ENCODE results near the gene SLC44A1. TPM values are rescaled to one million over a fixed set of nuclear protein-coding genes. Genes with fewer than 3 reads are reported as not detected.

Gene SLC44A1
- total RNA-seq, 8 experiments from 2014 or later, result 7.3 to 166 (median 24.9) TPM

DNA sequence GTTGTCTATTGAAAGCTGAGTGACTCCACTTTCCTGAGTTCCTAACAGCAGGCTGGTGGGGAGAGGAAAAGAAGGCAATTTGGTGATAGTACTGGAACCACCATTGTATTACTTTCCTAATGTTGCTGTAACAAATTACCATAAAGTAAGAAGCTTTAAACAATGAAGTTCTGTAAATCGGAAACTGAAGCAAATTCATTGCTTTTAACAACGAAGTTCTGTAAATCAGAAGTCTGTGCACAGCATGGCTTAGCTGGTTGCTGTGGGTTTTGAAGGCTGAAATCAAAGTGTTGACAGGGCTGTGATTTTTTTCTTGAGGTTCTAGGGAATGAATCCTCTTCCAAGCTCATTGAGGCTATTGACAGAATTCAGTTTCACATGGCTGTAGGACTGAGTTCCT lies 72.3 kb downstream of the SLC44A1 start:
- no peak for ATAC-seq (replicated peaks in 6 of 8)
- 71 to 100% (median 94%) methylated on average over 1 to 2 of the region's 2 CpGs; no CpG with 5 or more reads in 4 of the 10 experiments for WGBS, 10 experiments
- Histone ChIP-seq H3K4me1 (replicated peaks in 1 of 2) (no peaks in the 10 kb centered on the region), H3K27ac (no peak overlapping the region), H3K4me3 (no peak overlapping the region)
- in situ Hi-C loops (cut with MboI; ENCODE audit: low pct_unique_long_range_greater_than_20kb in 2 of 9, low sequenced_read_pairs in 9 of 9, unreplicated experiment in 9 of 9), result no loop called here

DNA sequence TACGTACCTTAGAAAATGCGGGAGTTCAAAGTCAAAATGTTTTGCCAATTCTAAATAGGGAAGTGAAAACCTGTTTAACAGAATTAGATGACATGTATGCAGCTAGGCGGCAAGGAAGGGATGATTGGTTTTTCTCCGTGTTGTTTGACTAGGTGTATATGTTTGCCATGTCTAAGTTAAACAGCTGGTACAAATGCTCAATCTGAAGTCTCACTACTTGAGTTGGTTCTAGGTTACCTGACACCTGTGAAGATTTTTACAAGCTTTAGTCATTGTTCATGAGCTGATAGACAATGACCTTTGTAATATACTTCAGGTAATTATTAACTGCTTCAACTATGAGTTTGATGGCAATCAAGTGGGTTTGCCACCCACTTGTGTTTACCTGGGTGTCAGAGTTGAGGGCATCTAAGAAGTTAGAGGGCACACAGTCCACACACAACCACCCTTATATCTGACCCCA lies 74.3 kb downstream of the SLC44A1 start:
- H3K4me3 ChIP-seq, result no peak overlapping the region
- no peak for ATAC-seq (replicated peaks in 6 of 8)
- H3K4me1 ChIP-seq (replicated peaks in 1 of 2), result no peaks in the 10 kb centered on the region
- WGBS, 10 experiments, result 78 to 100% (median 98%) methylated on average over 1 to 4 of the region's 4 CpGs
- H3K27ac ChIP-seq, result no peak overlapping the region
- in situ Hi-C loops (cut with MboI; ENCODE audit: low pct_unique_long_range_greater_than_20kb in 2 of 9, low sequenced_read_pairs in 9 of 9, unreplicated experiment in 9 of 9), result no loop called here

DNA sequence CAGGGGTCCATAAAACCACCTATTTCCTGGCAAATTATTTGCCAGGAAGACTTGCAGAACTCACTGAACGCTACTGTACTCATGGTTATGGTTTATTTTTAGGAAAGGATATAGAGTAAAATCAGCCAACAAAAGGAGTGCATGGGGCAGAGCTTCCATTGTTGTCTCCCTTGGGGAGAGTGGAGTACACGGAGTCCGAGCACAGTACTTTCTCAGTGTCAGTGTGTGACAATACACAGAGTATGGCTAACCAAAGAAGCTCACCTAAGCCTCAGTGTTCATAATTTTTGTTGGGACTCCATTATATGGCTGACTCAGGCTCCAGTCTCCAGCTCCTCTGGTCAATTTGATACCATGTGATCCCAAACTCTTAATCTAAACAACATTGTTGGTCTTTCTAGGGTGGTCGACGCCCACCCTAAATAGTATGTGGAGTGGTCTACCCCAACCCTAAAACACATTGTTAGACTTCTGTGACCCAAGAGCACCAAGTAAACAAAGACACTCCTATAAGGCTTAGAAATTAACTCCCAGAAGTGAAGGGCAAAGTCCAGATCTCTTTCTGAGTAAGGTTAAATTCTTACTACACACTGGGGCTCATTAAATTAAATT lies 74.9 kb downstream of the SLC44A1 start:
- no peak overlapping the region for H3K27ac ChIP-seq
- ATAC-seq (replicated peaks in 6 of 8), result no peak
- 82 to 100% (median 95%) methylated on average over 1 to 5 of the region's 5 CpGs; no CpG with 5 or more reads in 3 of the 10 experiments for WGBS, 10 experiments
- in situ Hi-C loops (cut with MboI; ENCODE audit: low pct_unique_long_range_greater_than_20kb in 2 of 9, low sequenced_read_pairs in 9 of 9, unreplicated experiment in 9 of 9), result no loop called here
- H3K4me1 ChIP-seq (replicated peaks in 1 of 2), result no peaks in the 10 kb centered on the region
- no peak overlapping the region for H3K4me3 ChIP-seq

DNA sequence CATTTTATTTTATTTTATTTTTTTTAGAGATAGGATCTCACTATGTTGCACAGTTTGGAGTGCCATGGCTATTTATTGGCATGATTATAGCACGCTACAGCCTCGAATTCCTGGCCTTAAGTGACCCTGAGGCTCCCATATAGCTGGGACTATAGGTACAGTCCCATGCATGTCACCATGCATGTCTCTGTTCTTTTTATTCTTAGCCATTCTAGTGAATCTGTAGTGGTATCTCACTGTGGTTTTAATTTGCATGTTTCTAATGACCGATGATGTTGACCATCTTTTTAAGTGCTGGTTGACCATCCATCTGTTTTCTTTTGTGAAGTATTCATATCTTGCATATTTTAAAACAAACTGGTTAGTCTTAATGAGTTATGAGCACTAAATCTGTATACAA lies 76.1 kb downstream of the SLC44A1 start:
- no peak for ATAC-seq (replicated peaks in 6 of 8)
- in situ Hi-C loops (cut with MboI; ENCODE audit: low pct_unique_long_range_greater_than_20kb in 2 of 9, low sequenced_read_pairs in 9 of 9, unreplicated experiment in 9 of 9), result no loop called here
- Histone ChIP-seq H3K27ac (no peak overlapping the region), H3K4me1 (replicated peaks in 1 of 2) (no peaks in the 10 kb centered on the region), H3K4me3 (no peak overlapping the region)
- 83 to 100% (median 92%) methylated on average over 1 to 3 of the region's 3 CpGs for WGBS, 10 experiments

DNA sequence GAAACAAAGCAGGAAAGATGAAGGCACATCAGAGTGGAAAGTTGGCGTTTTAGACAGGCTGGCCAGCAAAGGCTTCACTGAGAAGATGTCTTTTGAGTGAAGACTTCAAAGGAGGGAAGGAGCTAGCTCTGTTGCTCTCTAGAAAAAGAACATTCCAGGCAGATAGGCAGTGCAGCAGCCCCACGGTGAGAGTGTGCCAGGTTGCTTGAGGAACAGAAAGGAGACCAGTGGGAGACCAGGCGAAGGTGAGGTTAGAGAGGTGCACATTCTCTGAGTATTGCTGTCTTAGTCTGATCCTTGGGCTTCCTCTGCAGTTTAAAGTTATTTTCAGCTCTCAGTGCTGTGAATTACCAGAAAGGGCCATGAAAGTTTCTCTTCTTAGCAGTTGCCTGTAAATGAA lies 83.8 kb downstream of the SLC44A1 start:
- WGBS, 10 experiments, result 86 to 100% (median 93%) methylated on average over 1 to 3 of the region's 3 CpGs; no CpG with 5 or more reads in 2 of the 10 experiments
- in situ Hi-C loops (cut with MboI; ENCODE audit: low pct_unique_long_range_greater_than_20kb in 2 of 9, low sequenced_read_pairs in 9 of 9, unreplicated experiment in 9 of 9), result no loop called here
- no peak overlapping the region for H3K4me3 ChIP-seq
- H3K27ac ChIP-seq, result no peak overlapping the region
- H3K4me1 ChIP-seq (replicated peaks in 1 of 2), result peaks cover 0 to 10% of the 10 kb centered on the region in 2 donors
- no peak for ATAC-seq (replicated peaks in 6 of 8)

DNA sequence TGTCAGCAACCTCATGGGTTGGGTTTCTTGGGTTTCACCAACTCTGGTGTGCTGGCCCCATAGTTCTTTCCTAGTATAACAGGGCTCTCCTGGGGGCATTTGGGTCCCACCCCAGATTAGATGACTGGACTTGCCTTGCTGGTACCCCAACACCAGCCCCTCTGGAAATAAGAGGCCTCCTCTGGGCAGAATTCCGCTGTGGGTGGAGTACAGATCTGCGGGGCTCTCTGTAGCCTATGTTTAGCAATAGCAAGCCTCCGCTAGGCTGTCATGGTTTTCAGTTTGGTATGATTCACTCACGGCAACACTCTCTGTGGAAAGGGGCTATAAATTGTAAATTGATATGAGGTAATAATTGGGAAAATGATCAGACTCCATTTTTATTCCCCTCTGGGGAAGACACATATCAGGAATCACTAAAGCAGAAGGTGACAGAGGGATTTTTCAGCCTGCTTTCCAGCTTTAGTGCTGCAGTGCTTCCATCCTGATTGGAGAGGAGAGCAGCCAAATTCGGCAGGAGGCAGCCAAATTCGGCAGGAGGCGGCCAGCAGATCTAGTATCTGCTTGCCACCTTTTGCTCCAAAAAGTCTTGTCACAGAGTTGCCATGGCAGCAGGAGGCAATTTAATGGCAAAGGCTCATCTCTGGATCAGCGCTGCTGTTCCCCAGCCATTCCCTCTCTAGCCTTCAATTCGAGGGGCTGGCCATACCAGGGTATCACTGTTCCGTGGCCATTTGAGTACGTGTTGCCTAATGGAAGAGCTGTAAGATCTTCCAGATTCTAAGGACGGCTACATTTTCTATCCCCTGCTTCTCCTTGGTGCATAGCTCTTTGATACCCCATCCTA lies 84.6 kb downstream of the SLC44A1 start:
- peaks cover 0 to 10% of the 10 kb centered on the region in 2 donors for H3K4me1 ChIP-seq (replicated peaks in 1 of 2)
- no peak overlapping the region for H3K27ac ChIP-seq
- WGBS, 10 experiments, result 59 to 100% (median 90%) methylated on average over 1 to 10 of the region's 12 CpGs; no CpG with 5 or more reads in 1 of the 10 experiments
- peak in 7 of 8 experiments; percentile 11 to 94 (median 62) for ATAC-seq (replicated peaks in 6 of 8)
- no peak overlapping the region for H3K4me3 ChIP-seq
- in situ Hi-C loops (cut with MboI; ENCODE audit: low pct_unique_long_range_greater_than_20kb in 2 of 9, low sequenced_read_pairs in 9 of 9, unreplicated experiment in 9 of 9), result no loop called here

DNA sequence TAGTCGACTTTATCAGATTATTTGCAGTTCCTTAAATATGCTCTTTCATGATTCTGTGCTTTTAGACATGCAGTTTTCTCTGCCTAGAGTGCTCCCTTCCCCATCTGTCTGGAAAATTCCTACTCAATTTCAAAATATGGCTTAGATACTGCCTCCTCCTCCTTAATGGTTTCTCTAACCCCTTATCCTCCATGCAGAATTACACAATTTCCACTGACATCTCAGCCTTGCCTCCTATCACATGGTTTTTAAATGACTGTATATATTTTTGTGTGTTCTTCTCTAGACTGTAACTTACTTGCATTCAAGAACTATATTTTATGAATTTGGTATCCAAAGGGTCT lies 85.2 kb downstream of the SLC44A1 start:
- in situ Hi-C loops (cut with MboI; ENCODE audit: low pct_unique_long_range_greater_than_20kb in 2 of 9, low sequenced_read_pairs in 9 of 9, unreplicated experiment in 9 of 9), result no loop called here
- peaks cover 0 to 10% of the 10 kb centered on the region in 2 donors for H3K4me1 ChIP-seq (replicated peaks in 1 of 2)
- 57 to 100% (median 83%) methylated on average over 1 of the region's 1 CpG; no CpG with 5 or more reads in 3 of the 10 experiments for WGBS, 10 experiments
- no peak for ATAC-seq (replicated peaks in 6 of 8)
- no peak overlapping the region for H3K27ac ChIP-seq
- H3K4me3 ChIP-seq, result no peak overlapping the region

DNA sequence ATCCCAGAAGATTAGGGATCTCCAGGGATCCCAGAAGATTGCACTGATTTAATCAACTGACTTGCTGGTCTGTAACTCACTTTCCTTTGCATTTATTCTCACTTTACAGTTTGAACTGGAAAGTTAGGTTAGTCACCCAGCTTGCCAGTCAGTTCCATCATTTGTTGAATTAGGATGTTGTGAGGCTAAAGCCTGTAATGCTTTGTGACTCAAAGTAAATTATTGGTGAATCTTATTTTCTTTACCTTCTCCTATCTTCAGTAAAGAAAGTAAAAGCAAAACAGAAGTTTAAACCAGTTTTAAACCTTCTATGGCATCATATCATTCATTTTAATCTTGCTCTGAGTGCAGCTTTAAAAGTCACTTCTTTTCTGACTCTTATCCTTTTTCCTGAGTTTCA lies 85.8 kb downstream of the SLC44A1 start:
- in situ Hi-C loops (cut with MboI; ENCODE audit: low pct_unique_long_range_greater_than_20kb in 2 of 9, low sequenced_read_pairs in 9 of 9, unreplicated experiment in 9 of 9), result no loop called here
- peaks cover 0 to 10% of the 10 kb centered on the region in 2 donors for H3K4me1 ChIP-seq (replicated peaks in 1 of 2)
- peak in 1 of 8 experiments; percentile 2 for ATAC-seq (replicated peaks in 6 of 8)
- no peak overlapping the region for H3K27ac ChIP-seq
- H3K4me3 ChIP-seq, result no peak overlapping the region

DNA sequence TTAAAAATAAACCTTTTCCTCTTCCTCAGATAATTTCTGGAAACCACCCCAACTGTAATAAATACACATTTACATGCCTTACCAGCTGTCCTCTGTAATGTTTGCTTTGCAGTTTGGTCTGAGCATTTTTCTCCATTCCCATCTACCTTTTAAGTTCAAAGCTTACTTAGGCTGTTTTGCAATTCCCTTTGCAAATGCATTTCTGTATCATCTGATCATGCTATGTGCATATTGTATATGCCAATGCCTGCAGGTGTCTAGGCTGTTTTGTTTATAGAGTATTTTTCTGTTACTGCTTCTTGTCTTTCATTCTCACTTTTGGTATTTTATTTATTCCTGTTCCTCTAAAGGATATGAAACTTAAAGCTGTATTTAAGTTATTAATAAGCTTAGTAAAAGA lies 86.3 kb downstream of the SLC44A1 start:
- Histone ChIP-seq H3K4me1 (replicated peaks in 1 of 2) (peaks cover 0 to 10% of the 10 kb centered on the region in 2 donors), H3K27ac (no peak overlapping the region), H3K4me3 (no peak overlapping the region)
- in situ Hi-C loops (cut with MboI; ENCODE audit: low pct_unique_long_range_greater_than_20kb in 2 of 9, low sequenced_read_pairs in 9 of 9, unreplicated experiment in 9 of 9), result no loop called here
- ATAC-seq (replicated peaks in 6 of 8), result peak in 4 of 8 experiments; percentile 37 to 90 (median 56)

DNA sequence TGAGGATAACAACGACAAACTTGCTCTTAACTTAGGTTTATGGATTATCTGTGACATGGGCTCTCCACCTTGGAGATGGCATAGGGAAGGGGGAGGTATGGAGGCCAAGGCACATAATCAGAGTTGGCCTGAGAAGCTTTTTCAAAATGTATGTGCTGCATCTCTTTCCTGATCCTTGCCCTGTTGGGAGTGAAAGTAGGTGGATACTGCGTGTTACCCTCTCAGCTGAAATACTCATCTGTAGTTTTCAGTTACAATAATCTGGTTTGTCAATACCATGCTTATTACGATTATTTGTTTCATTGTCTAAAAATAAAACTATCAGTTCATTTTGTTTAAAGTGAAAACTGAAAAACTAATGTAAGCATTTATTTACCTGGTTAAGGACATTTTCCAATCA lies 86.7 kb downstream of the SLC44A1 start:
- WGBS, 10 experiments, result 33 to 100% (median 93%) methylated on average over 1 to 3 of the region's 3 CpGs; no CpG with 5 or more reads in 1 of the 10 experiments
- H3K4me3 ChIP-seq, result no peak overlapping the region
- H3K27ac ChIP-seq, result no peak overlapping the region
- peaks cover 0 to 10% of the 10 kb centered on the region in 2 donors for H3K4me1 ChIP-seq (replicated peaks in 1 of 2)
- in situ Hi-C loops (cut with MboI; ENCODE audit: low pct_unique_long_range_greater_than_20kb in 2 of 9, low sequenced_read_pairs in 9 of 9, unreplicated experiment in 9 of 9), result no loop called here
- peak in 2 of 8 experiments; percentile 7 to 50 for ATAC-seq (replicated peaks in 6 of 8)

DNA sequence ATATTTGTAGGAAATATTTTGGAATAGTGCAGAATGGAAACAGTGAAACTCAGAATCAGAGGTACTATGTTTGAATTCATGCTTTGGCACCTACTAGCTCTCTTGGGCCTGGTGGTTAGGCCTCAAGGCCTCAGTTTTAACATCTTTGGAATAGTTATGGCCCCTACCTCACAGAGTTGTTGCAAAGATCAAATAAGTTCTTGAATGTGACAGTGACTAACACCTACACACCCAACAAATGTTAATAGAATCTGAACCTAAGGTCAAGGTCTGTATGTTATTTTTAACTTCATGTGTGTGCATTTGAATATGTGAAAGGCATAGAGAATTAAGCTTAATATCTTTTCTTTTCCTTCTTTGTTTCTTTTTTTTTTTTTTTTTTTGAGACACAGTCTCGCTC lies 87.3 kb downstream of the SLC44A1 start:
- peaks cover 0 to 10% of the 10 kb centered on the region in 2 donors for H3K4me1 ChIP-seq (replicated peaks in 1 of 2)

DNA sequence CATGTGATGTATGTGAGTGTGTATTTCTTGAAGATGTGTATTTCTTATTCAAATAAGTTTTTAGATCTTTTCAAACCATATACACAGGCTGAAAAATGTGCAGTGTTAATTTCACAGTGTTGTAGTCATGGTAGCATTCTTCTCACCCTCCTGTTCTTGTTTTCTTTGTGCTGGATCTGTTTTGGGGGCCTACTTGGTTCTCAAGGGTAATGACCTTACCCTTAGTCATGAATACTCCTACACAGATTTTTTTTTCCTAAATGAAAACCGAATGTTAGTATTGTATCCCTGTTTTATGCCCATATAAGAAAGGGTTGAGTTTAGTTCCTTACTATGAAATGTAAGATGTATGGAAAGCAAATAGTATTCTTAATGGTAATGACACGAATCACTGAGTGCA lies 88.0 kb downstream of the SLC44A1 start:
- ATAC-seq (replicated peaks in 6 of 8), result no peak
- 33 to 100% (median 90%) methylated on average over 1 to 2 of the region's 2 CpGs; no CpG with 5 or more reads in 1 of the 10 experiments for WGBS, 10 experiments
- in situ Hi-C loops (cut with MboI; ENCODE audit: low pct_unique_long_range_greater_than_20kb in 2 of 9, low sequenced_read_pairs in 9 of 9, unreplicated experiment in 9 of 9), result no loop called here

More for the DNA sequence above, 87.3 kb downstream of the SLC44A1 start:
- Histone ChIP-seq H3K27ac (no peak overlapping the region), H3K4me3 (no peak overlapping the region)
- peak in 2 of 8 experiments; percentile 5 to 27 for ATAC-seq (replicated peaks in 6 of 8)
- 80 to 100% (median 100%) methylated on average over 1 of the region's 1 CpG; no CpG with 5 or more reads in 5 of the 10 experiments for WGBS, 10 experiments
- in situ Hi-C loops (cut with MboI; ENCODE audit: low pct_unique_long_range_greater_than_20kb in 2 of 9, low sequenced_read_pairs in 9 of 9, unreplicated experiment in 9 of 9), result no loop called here

DNA sequence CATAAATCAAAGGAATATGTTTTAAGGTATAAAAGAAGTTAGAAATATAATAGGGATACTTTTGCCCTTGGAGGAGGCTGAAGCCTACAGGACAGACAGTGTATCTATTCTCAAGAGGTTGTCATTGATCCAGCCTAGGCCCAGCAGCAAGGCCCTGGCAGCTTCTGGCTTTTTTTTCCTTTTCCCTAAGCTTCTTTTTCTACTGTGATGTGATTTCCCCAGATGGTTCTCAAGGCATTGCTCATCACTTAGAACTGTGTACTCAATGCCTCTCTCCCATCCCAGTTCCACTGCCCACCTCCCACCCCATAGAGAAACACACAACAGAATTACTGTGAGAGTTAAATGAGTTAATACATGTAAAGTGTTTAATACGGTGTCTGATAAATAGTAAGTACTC lies 88.6 kb downstream of the SLC44A1 start:
- Histone ChIP-seq H3K4me1 (replicated peaks in 1 of 2) (peaks cover 0 to 10% of the 10 kb centered on the region in 2 donors), H3K27ac (no peak overlapping the region), H3K4me3 (no peak overlapping the region)
- 80 to 100% (median 100%) methylated on average over 1 of the region's 1 CpG; no CpG with 5 or more reads in 4 of the 10 experiments for WGBS, 10 experiments
- ATAC-seq (replicated peaks in 6 of 8), result no peak
- in situ Hi-C loops (cut with MboI; ENCODE audit: low pct_unique_long_range_greater_than_20kb in 2 of 9, low sequenced_read_pairs in 9 of 9, unreplicated experiment in 9 of 9), result no loop called here

More for the DNA sequence above, 88.0 kb downstream of the SLC44A1 start:
- Histone ChIP-seq H3K27ac (no peak overlapping the region), H3K4me1 (replicated peaks in 1 of 2) (peaks cover 0 to 10% of the 10 kb centered on the region in 2 donors), H3K4me3 (no peak overlapping the region)

Measured in motor neuron (in vitro differentiated cells).